Measurements from ENCODE around the gene LBP.

- TF ChIP-seq CTCF (IDR thresholded peaks at IDR 0.05): no peak
- TF ChIP-seq POLR2A (IDR thresholded peaks at IDR 0.05): no peak
Measured at GRCh38 chr20:38353316-38353715, 7.0 kb downstream of the LBP start.
